Omental fat pad (tissue), 4 donors: Measurements from ENCODE around the gene GSK3A. TPM values are rescaled to one million over a fixed set of nuclear protein-coding genes. Genes with fewer than 3 reads are reported as not detected.

Experiments used
- ATAC-seq: fragments of 150-250 bp; one replicate; pipeline ENCODE4 v1.9.1; 2016; ENCODE audit warnings: mild to moderate bottlenecking, moderate library complexity; ENCODE audit not compliant: low FRiP score
- DNase-seq: peaks from one replicate; pipeline ENCODE4 v3.0.0-alpha.2; 2019; ENCODE audit warnings: low spot score
- CTCF ChIP-seq, 3 donors: fragments of 450-650 bp; IDR thresholded peaks; one replicate each; pipeline ENCODE4 v1.5.1; 2016 to 2017; ENCODE audit warnings: antibody characterized with exemption in 3 of 3, mild to moderate bottlenecking in 3 of 3, moderate library complexity in 2 of 3
- total RNA-seq, 4 donors: library from RNA; depleted of rRNA; stranded (reverse); fragments of >200 nt; gene quantifications; one replicate each; pipeline ENCODE4 v1.1.0, GENCODE V29; 2016

GSK3A gene
- total RNA-seq, 4 donors from 2014 or later = 16.9 to 32.3 (median 20.0) TPM

GRCh38 chr19:42201489-42202289, 40.7 kb downstream of the GSK3A start:
- ATAC-seq (peak; percentile 10), DNase-seq (no peak)
- no peak for TF ChIP-seq CTCF (IDR thresholded peaks at IDR 0.05)

GRCh38 chr19:42200116-42200715, 42.2 kb downstream of the GSK3A start:
- DNase-seq = no peak
- no peak for ATAC-seq
- no peak for TF ChIP-seq CTCF (IDR thresholded peaks at IDR 0.05)

DNA sequence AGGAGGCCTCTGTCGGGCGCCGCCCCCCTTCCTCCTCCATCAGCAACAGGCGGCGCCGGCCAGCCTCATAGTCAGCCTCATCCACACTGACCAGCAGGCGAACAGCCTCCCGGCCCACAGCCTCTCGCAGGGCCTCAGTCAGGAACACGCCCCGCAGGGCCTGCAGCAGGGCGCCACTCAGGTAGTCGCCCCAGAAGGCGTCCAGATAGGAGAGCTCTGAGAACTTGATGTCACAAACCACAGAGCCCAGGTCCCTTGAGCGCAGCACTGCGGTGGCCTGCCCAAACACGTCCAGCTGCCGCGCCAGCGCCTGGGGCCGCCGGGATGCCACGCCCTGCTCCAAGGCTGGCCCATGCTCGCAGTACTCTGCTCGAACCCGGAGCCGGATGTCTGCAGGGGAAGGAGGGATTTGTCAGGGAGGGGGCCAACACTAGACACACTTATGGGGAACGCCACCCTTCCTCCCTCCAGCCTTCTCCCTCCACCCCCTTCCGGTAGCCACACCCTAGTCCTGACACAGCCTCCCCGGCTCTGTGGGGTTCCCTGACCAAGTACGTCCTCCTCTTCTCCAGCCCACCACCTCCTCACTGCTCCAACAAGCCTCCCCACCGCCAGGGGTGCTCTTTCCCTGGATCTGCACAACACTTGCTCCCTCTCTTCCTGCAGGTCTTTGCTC, 42.8 kb downstream of the GSK3A start:
- DNase-seq = no peak
- no peak for TF ChIP-seq CTCF (IDR thresholded peaks at IDR 0.05)
- ATAC-seq = no peak

GRCh38 chr19:42198676-42199439, 43.5 kb downstream of the GSK3A start:
- no peak for ATAC-seq
- no peak for DNase-seq
- TF ChIP-seq CTCF (IDR thresholded peaks at IDR 0.05) = no peak

DNA sequence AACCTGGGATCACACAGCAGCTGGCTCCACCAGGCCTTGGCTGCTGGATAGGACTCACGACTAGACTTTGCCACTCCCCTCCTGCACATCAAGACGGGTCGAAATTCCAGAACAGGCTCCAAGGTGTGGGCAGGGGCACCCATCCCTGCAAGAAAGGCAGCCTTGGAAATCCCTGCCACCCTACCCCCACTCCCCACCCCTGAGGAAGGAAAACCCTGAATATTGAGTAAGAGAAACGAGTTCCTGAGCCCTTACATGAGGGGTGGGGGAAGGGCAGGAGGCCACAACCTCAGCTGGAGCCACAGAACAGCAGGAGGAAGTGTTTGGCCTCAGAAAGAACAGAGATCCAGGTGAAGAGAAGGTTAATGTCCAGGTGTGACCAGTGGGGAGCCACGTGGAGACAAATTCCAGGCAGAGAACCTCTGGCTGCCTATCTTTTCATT, 45.0 kb downstream of the GSK3A start:
- no peak for TF ChIP-seq CTCF (IDR thresholded peaks at IDR 0.05)
- DNase-seq (no peak), ATAC-seq (no peak)

- ATAC-seq (no peak), DNase-seq (no peak)
- no peak for TF ChIP-seq CTCF (IDR thresholded peaks at IDR 0.05)
These were observed 46.1 kb downstream of the GSK3A start for GRCh38 chr19:42196011-42197001.
